ENCODE results near the gene LONRF2.

Gene LONRF2

DNA sequence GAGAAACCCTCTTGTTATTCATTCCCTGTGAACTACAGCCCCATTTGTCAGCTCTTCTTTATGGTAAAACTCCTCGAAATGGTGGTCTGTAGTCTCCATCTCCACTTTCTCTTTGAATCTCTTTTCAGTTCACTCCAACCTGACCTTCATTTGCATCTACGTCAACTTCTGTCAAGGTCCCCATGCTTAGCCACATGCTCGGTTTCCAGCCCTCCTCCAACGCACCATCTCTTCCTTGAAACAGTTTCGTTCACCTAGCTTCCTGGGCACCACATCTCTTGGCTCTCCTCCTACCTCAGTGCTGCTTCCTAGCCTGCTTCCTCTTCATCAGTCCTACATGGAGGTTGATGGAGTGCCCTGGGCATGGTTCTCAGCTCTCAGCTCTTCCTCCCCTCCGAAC is 98.8 kb downstream of the LONRF2 start:
- Histone ChIP-seq H3K79me2 (ENCODE audit: insufficient read depth, low read length) (no peaks in the 10 kb centered on the region), H3K9ac (ENCODE audit: low read depth, low read length, poor library complexity, severe bottlenecking) (no peak overlapping the region), H4K20me1 (ENCODE audit: insufficient read depth, low read length, poor library complexity, severe bottlenecking) (no peaks in the 10 kb centered on the region), H3K4me3 (ENCODE audit: low read length, poor library complexity, severe bottlenecking) (no peak overlapping the region), H3K9me3 (ENCODE audit: insufficient read depth, low read depth, low read length) (no peaks in the 10 kb centered on the region), H3K4me1 (ENCODE audit: insufficient read depth, low read length, poor library complexity, severe bottlenecking) (peaks cover 18% of the 10 kb centered on the region), H3F3A (ENCODE audit: low read depth) (no peaks in the 10 kb centered on the region), H3K4me2 (ENCODE audit: low read depth, low read length, poor library complexity, severe bottlenecking) (no peak overlapping the region), H3K36me3 (ENCODE audit: insufficient read depth, low read length) (no peaks in the 10 kb centered on the region), H3K27me3 (ENCODE audit: insufficient read depth, low read length, poor library complexity, severe bottlenecking) (no peaks in the 10 kb centered on the region), H2AFZ (ENCODE audit: low read length) (no peak overlapping the region), H3K9me2 (replicated peaks; ENCODE audit: low read depth, low read length) (no peaks in the 10 kb centered on the region)
- no peak for TF ChIP-seq EZH2phosphoT487 (IDR thresholded peaks at IDR 0.05; ENCODE audit: borderline replicate concordance)
- TF ChIP-seq, protein P1, sequence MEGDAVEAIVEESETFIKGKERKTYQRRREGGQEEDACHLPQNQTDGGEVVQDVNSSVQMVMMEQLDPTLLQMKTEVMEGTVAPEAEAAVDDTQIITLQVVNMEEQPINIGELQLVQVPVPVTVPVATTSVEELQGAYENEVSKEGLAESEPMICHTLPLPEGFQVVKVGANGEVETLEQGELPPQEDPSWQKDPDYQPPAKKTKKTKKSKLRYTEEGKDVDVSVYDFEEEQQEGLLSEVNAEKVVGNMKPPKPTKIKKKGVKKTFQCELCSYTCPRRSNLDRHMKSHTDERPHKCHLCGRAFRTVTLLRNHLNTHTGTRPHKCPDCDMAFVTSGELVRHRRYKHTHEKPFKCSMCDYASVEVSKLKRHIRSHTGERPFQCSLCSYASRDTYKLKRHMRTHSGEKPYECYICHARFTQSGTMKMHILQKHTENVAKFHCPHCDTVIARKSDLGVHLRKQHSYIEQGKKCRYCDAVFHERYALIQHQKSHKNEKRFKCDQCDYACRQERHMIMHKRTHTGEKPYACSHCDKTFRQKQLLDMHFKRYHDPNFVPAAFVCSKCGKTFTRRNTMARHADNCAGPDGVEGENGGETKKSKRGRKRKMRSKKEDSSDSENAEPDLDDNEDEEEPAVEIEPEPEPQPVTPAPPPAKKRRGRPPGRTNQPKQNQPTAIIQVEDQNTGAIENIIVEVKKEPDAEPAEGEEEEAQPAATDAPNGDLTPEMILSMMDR (conservative IDR thresholded peaks at IDR 0.05; ENCODE audit: low read length) = no peak
